ENCODE data around the gene MLLT10. TPM values are rescaled to one million over a fixed set of nuclear protein-coding genes. Genes with fewer than 3 reads are reported as not detected.
A peak's percentile ranks its signal among the peaks of the same experiment; 100 is the strongest.

MLLT10 gene
- total and polyA plus RNA-seq, 12 donors = 8.5 to 41.1 (median 24.6) TPM

GRCh38 chr10:21493784-21494183, 40.2 kb upstream of the MLLT10 start:
- no peak for TF ChIP-seq CTCF (IDR thresholded peaks at IDR 0.05)
- H3K9me3 ChIP-seq = no peaks in the 10 kb centered on the region
- H3K27me3 ChIP-seq = peaks cover 0 to 47% (median 0%) of the 10 kb centered on the region in 7 donors
- no peaks in the 10 kb centered on the region for H3K36me3 ChIP-seq
- intact Hi-C loops (cut with DNase I) = loop anchor here (1.0 to 10.0 kb wide), 10 partner anchors 181 to 1491 kb away; partner anchors contain the start of gene BMI1 (in 2 of the 10)
- peak overlapping the region in 8 of 10 donors; percentile 79 to 91 (median 87) for H3K27ac ChIP-seq
- ATAC-seq (no peak), DNase-seq (no peak)
- H3K4me1 ChIP-seq = peaks cover 0 to 36% (median 8%) of the 10 kb centered on the region in 9 donors
- WGBS, 2 donors = 59 to 61% methylated on average over 9 of the region's 9 CpGs
- peak overlapping the region in 9 of 10 donors; percentile 66 to 89 (median 82) for H3K4me3 ChIP-seq

- H3K27ac ChIP-seq = peak overlapping the region; percentile 14 to 91 (median 84)
- peak in 1 of 2 donors; percentile 52 for DNase-seq
- H3K4me3 ChIP-seq = peak overlapping the region; percentile 57 to 89 (median 80)
- H3K27me3 ChIP-seq = peaks cover 0 to 53% (median 0%) of the 10 kb centered on the region in 7 donors
- WGBS, 2 donors = 7 to 10% methylated on average over 66 of the region's 66 CpGs
- no peaks in the 10 kb centered on the region for H3K36me3 ChIP-seq
- intact Hi-C loops (cut with DNase I) = loop anchor here (1.0 to 10.0 kb wide), 19 partner anchors 38 to 1493 kb away; partner anchors contain the start of genes MLLT10 (in 6 of the 10) and BMI1 (in 2 of the 10)
- H3K4me1 ChIP-seq = peaks cover 0 to 38% (median 6%) of the 10 kb centered on the region in 9 donors
- peak in 2 of 9 donors; percentile 15 to 17 for TF ChIP-seq CTCF (IDR thresholded peaks at IDR 0.05)
- no peaks in the 10 kb centered on the region for H3K9me3 ChIP-seq
- peak; percentile 34 to 63 (median 58) for ATAC-seq
Observed at GRCh38 chr10:21494191-21495001, 39.6 kb upstream of the MLLT10 start.

GRCh38 chr10:21495002-21495751, 38.9 kb upstream of the MLLT10 start:
- DNase-seq (no peak), ATAC-seq (peak in 7 of 8 donors; percentile 3 to 24 (median 14))
- intact Hi-C loops (cut with DNase I) = loop anchor here (1.0 to 10.0 kb wide), 17 partner anchors 37 to 1492 kb away; partner anchors contain the start of genes MLLT10 (in 6 of the 10) and BMI1 (in 2 of the 10)

More at GRCh38 chr10:21495002-21495751, 38.9 kb upstream of the MLLT10 start:
- peak overlapping the region; percentile 14 to 91 (median 84) for H3K27ac ChIP-seq
- WGBS, 2 donors = 0% methylated on average over 42 of the region's 42 CpGs
- peaks cover 0 to 61% (median 0%) of the 10 kb centered on the region in 7 donors for H3K27me3 ChIP-seq
- peak overlapping the region; percentile 57 to 89 (median 80) for H3K4me3 ChIP-seq
- no peak for TF ChIP-seq CTCF (IDR thresholded peaks at IDR 0.05)
- H3K9me3 ChIP-seq = no peaks in the 10 kb centered on the region
- no peaks in the 10 kb centered on the region for H3K36me3 ChIP-seq
- H3K4me1 ChIP-seq = peaks cover 0 to 46% (median 9%) of the 10 kb centered on the region in 9 donors

Data from heart right ventricle (tissue), 16 donors.